NT2/D1 (cell line): ENCODE data around the gene NFATC2IP.
"Not testable (repeated sequence)": the region's sequence is repeated elsewhere in the genome, so short reads cannot be mapped to it uniquely, and the experiment has no call there.

Experiments
- DNase-seq: peaks from one replicate; pipeline ENCODE4 v3.0.0-alpha.2; 2011; ENCODE audit warnings: low read depth, low spot score
- H3K27me3 ChIP-seq: 2 replicates; pipeline ENCODE4 v1.6.0; 2011; ENCODE audit warnings: mild to moderate bottlenecking; ENCODE audit not compliant: insufficient read length, insufficient read depth
- H3K36me3 ChIP-seq: 2 replicates; pipeline ENCODE4 v1.6.1; 2011; ENCODE audit warnings: mild to moderate bottlenecking, low read length, mixed read lengths; ENCODE audit not compliant: insufficient read depth, insufficient read length
- H3K4me1 ChIP-seq: 2 replicates; pipeline ENCODE4 v1.5.1; 2011; ENCODE audit not compliant: insufficient read depth, insufficient read length
- H3K4me3 ChIP-seq: 2 replicates; pipeline ENCODE4 v1.5.1; 2011; ENCODE audit warnings: low read depth; ENCODE audit not compliant: insufficient read length
- H3K9ac ChIP-seq: 2 replicates; pipeline ENCODE4 v1.6.0; 2011; ENCODE audit warnings: low read depth; ENCODE audit not compliant: insufficient read length
- H3K9me3 ChIP-seq: 2 replicates; pipeline ENCODE4 v1.5.1; 2011; ENCODE audit warnings: mild to moderate bottlenecking, low read length; ENCODE audit not compliant: insufficient read depth
- SUZ12 ChIP-seq: IDR thresholded peaks from 2 replicates; pipeline ENCODE4 v1.6.1; 2011; ENCODE audit not compliant: insufficient read length, insufficient read depth; ENCODE audit errors: extremely low read depth
- YY1 ChIP-seq: IDR thresholded peaks from 2 replicates; pipeline ENCODE4 v1.6.1; 2011; ENCODE audit not compliant: insufficient read length, insufficient read depth
- ZNF274 ChIP-seq: IDR thresholded peaks from 2 replicates; pipeline ENCODE4 v1.6.1; 2011; ENCODE audit warnings: mild to moderate bottlenecking, low read depth, low read length

The NFATC2IP gene

DNA sequence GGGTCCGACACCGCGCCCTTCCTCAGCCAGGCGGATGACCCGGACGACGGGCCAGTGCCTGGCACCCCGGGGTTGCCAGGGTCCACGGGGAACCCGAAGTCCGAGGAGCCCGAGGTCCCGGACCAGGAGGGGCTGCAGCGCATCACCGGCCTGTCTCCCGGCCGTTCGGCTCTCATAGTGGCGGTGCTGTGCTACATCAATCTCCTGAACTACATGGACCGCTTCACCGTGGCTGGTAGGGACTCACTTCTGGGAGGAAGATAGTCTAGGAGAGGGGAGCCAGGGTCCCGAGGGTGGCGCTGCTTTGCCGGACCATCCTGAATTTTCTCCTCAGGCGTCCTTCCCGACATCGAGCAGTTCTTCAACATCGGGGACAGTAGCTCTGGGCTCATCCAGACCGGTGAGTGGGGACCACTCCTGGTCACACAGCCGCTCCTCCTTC is 24.4 kb downstream of the NFATC2IP start:
- TF ChIP-seq YY1 = no peak
- TF ChIP-seq ZNF274 = no peak
- TF ChIP-seq SUZ12 = no peak

DNA sequence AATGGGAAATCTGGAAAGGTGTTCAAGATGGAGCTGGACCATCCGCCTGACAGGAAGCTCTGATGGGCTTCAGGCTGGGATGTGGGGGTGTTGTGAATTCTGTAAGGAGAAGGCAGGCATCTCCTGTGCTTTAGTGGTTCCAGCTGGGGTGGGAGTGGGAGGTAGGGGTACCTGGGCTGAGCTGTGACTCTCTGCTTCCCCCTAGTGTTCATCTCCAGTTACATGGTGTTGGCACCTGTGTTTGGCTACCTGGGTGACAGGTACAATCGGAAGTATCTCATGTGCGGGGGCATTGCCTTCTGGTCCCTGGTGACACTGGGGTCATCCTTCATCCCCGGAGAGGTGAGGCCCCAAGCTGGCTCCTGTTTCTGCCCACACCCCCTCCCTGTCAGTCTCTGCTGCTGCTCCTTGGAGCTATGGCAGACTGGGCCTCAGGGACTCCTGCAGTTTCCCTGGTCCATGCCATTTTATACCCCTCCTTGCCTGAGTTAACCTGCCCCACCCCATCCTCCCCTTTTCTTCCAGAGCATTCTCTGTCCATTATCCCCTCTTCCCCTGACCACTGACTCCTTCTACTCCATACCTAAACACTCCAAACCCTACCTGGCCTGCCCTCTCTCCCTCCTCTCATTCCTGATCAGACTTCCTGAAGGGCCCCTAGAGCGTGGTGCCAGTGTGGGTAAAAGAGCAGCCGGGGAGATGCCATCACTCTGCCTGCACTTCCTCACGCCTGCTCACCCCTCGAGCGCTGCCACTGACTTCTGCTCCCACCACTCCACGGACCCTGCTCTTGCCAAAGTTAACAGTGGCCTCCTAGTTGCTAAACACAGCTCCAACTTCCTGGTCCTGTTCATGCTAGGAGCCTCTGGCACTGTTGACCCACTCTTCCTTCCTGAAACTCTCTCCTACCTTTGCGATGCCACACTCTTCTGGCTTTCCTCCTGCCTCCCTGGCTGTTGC is 27.2 kb downstream of the NFATC2IP start:
- Histone ChIP-seq H3K9ac (no peak overlapping the region), H3K4me3 (no peak overlapping the region), H3K36me3 (peaks cover 53% of the 10 kb centered on the region), H3K4me1 (peaks cover 7% of the 10 kb centered on the region), H3K27me3 (no peaks in the 10 kb centered on the region), H3K9me3 (peaks cover 13% of the 10 kb centered on the region; the same call in 1 of the 2 replicates)
- peak; percentile 9 for DNase-seq
- TF ChIP-seq YY1 = no peak
- TF ChIP-seq SUZ12 = no peak

More for the DNA sequence above, 24.4 kb downstream of the NFATC2IP start:
- Histone ChIP-seq H3K4me1 (peaks cover 7% of the 10 kb centered on the region), H3K9me3 (no peaks in the 10 kb centered on the region), H3K27me3 (no peaks in the 10 kb centered on the region), H3K9ac (peak overlapping the region; percentile 97), H3K36me3 (peaks cover 27% of the 10 kb centered on the region), H3K4me3 (peak overlapping the region; percentile 100)
- no peak for DNase-seq

DNA sequence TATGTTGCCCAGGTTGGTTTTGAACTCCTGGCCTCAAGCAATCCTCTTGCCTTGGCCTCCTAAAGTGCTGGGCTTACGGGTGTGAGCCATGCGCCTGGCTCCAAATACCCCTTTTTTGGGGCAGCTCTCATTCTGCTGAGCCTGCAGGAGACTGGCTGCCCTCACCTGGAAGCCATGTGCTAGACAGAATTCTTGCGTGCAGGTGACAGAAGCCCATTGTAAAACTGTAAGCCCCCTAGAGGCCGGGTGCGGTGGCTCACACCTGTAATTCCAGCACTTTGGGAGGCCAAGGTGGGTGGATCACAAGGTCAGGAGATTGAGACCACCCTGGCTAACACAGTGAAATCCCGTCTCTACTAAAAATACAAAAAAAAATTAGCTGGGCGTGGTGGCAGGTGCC is 29.6 kb downstream of the NFATC2IP start:
- DNase-seq, H3K27me3 ChIP-seq, H3K4me3 ChIP-seq, H3K4me1 ChIP-seq, H3K9ac ChIP-seq: not testable (repeated sequence)
- H3K36me3 ChIP-seq = peaks cover 70% of the 10 kb centered on the region
- peaks cover 13% of the 10 kb centered on the region; the same call in 1 of the 2 replicates for H3K9me3 ChIP-seq

DNA sequence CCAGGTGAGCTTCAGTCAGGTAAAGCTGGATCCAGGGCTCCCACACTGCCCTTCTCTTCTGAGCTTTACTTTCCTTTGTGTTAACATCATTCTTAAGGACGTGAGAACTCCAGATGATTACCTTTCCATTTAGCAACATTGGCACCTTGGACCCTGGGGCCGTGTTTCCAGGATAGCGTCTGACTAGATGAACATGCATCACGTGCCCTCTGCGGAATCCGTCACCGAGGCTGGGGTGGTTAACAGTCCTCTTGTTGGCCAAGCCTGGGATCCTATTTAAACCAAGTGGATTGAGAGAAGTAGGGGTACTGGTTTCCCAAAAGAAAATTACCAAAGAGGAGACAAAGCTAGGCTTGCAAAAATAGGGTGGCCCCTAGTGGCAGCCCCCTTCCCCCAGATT is 30.2 kb downstream of the NFATC2IP start:
- peaks cover 13% of the 10 kb centered on the region; the same call in 1 of the 2 replicates for H3K9me3 ChIP-seq
- no peak for TF ChIP-seq YY1
- no peak for TF ChIP-seq ZNF274
- TF ChIP-seq SUZ12 = no peak
- no peaks in the 10 kb centered on the region for H3K27me3 ChIP-seq
- H3K36me3 ChIP-seq = peaks cover 76% of the 10 kb centered on the region
- DNase-seq = no peak
- H3K4me1 ChIP-seq = no peaks in the 10 kb centered on the region
- H3K4me3 ChIP-seq = no peak overlapping the region
- no peak overlapping the region for H3K9ac ChIP-seq

DNA sequence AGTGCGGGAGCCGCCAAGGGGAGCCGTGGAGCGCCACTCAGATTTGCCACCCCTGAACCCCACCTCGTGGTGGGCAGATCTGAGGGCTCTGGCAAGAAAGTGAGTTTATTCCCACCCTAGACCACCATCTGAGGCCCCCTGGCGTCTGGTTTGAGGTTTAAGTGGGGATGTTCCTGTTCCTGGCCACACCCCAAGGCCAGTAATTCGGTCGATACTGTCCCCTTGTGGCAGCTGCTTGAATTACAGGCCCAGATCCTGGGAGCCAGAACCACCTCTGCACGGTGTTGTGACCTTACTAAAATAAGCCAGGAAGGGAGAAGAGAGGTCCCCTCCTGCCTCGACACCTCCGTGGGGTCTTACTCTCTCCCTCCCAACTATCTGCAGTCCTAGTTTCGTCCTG is 30.8 kb downstream of the NFATC2IP start:
- H3K4me3 ChIP-seq = no peak overlapping the region
- H3K9ac ChIP-seq = no peak overlapping the region
- no peaks in the 10 kb centered on the region for H3K27me3 ChIP-seq
- no peak for TF ChIP-seq ZNF274
- TF ChIP-seq YY1 = no peak
- peaks cover 13% of the 10 kb centered on the region; the same call in 1 of the 2 replicates for H3K9me3 ChIP-seq
- peak; percentile 30 for DNase-seq
- peaks cover 80% of the 10 kb centered on the region for H3K36me3 ChIP-seq
- H3K4me1 ChIP-seq = no peaks in the 10 kb centered on the region

DNA sequence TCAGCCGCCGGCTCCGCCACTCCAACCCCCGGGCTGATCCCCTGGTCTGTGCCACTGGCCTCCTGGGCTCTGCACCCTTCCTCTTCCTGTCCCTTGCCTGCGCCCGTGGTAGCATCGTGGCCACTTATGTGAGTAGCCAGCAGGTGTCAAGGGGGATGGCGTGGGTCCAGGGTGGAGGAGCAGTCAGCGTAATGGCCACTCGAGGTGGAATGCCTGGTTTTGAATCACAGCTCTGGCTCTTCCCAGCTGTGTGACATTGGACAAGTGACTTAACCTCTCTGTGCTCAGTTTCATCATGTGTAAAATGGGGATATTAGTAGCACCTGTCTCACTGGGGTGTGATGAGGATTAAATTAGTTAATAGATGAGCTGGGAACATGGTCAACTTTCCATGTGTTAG is 31.7 kb downstream of the NFATC2IP start:
- no peak for TF ChIP-seq ZNF274
- TF ChIP-seq YY1 = no peak
- no peak for TF ChIP-seq SUZ12
- Histone ChIP-seq H3K4me3 (no peak overlapping the region), H3K27me3 (no peaks in the 10 kb centered on the region), H3K9ac (no peak overlapping the region), H3K36me3 (peaks cover 83% of the 10 kb centered on the region), H3K4me1 (no peaks in the 10 kb centered on the region), H3K9me3 (peaks cover 13% of the 10 kb centered on the region; the same call in 1 of the 2 replicates)
- no peak for DNase-seq

DNA sequence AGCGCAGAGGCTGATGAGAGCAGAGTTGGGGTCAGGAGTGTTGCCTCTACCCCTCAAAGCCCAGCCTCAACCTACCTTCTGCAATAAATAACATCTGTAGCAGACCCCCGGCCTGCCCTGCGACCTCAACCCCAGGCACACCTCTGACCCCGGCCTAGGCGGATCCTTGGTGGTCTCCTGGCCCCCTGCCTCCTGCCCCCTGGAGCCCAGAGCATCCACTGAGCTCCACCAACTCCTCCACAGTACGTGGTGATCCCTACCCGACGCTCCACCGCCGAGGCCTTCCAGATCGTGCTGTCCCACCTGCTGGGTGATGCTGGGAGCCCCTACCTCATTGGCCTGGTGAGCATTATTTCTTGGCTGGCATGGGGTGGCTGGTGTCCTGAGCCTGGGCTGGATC is 32.2 kb downstream of the NFATC2IP start:
- DNase-seq = no peak
- peaks cover 81% of the 10 kb centered on the region for H3K36me3 ChIP-seq
- no peaks in the 10 kb centered on the region for H3K4me1 ChIP-seq
- H3K9me3 ChIP-seq = peaks cover 13% of the 10 kb centered on the region; the same call in 1 of the 2 replicates
- TF ChIP-seq ZNF274 (no peak), SUZ12 (no peak), YY1 (no peak)
- H3K27me3 ChIP-seq = no peaks in the 10 kb centered on the region
- no peak overlapping the region for H3K4me3 ChIP-seq
- no peak overlapping the region for H3K9ac ChIP-seq
